ENCODE data around the gene LY6G5B.

- no peak for TF ChIP-seq CTCF (IDR thresholded peaks at IDR 0.05)
- no peak for TF ChIP-seq POLR2A (IDR thresholded peaks at IDR 0.05; ENCODE audit: low read depth)
Measured at GRCh38 chr6:31693535-31693934, 23.8 kb downstream of the LY6G5B start.
